ENCODE data around the gene CYSLTR2. TPM values are rescaled to one million over a fixed set of nuclear protein-coding genes. Genes with fewer than 3 reads are reported as not detected.

CYSLTR2 gene
- total and polyA plus RNA-seq, 2 experiments from 2014 or later, result not detected

GRCh38 chr13:48637601-48638000 lies 16.1 kb upstream of the CYSLTR2 start:
- H3K79me2 ChIP-seq (ENCODE audit: insufficient read depth), result no peaks in the 10 kb centered on the region
- in situ Hi-C loops (cut with MboI), result no loop called here
- no peak for DNase-seq

GRCh38 chr13:48640767-48641166 lies 13.0 kb upstream of the CYSLTR2 start:
- Histone ChIP-seq H3K27me3 (replicated peaks; ENCODE audit: insufficient read depth) (peaks cover 16% of the 10 kb centered on the region; the same call in 1 of the 2 replicates), H3K4me3 (no peak overlapping the region), H3K9me3 (ENCODE audit: low read depth) (no peaks in the 10 kb centered on the region), H3F3A (ENCODE audit: insufficient read depth) (no peaks in the 10 kb centered on the region), H3K9me2 (ENCODE audit: insufficient read depth) (no peaks in the 10 kb centered on the region), H3K4me1 (ENCODE audit: insufficient read depth) (no peaks in the 10 kb centered on the region), H2AFZ (no peak overlapping the region), H3K27ac (no peak overlapping the region), H3K79me2 (ENCODE audit: insufficient read depth) (no peaks in the 10 kb centered on the region), H4K20me1 (ENCODE audit: insufficient read depth) (no peaks in the 10 kb centered on the region), H3K36me3 (ENCODE audit: low read depth) (no peaks in the 10 kb centered on the region), H3K4me2 (ENCODE audit: unreplicated experiment) (no peak overlapping the region), H3K9ac (no peak overlapping the region)
- TF ChIP-seq EZH2phosphoT487 (IDR thresholded peaks at IDR 0.05; ENCODE audit: insufficient read depth, low read depth) (no peak), EZH2 (IDR thresholded peaks at IDR 0.05; ENCODE audit: insufficient read depth, poor library complexity, severe bottlenecking) (no peak)
- in situ Hi-C loops (cut with MboI), result no loop called here
- 60 to 61% methylated on average over 7 of the region's 7 CpGs for WGBS, 2 experiments (ENCODE audit: low coverage in 1 of 2, low lambda C conversion rate in 2 of 2, missing lambda C conversion rate in 2 of 2)
- no peak for DNase-seq

More at GRCh38 chr13:48637601-48638000, 16.1 kb upstream of the CYSLTR2 start:
- Histone ChIP-seq H4K20me1 (ENCODE audit: insufficient read depth) (no peaks in the 10 kb centered on the region), H3K9me2 (ENCODE audit: insufficient read depth) (no peaks in the 10 kb centered on the region), H3F3A (ENCODE audit: insufficient read depth) (no peaks in the 10 kb centered on the region), H3K4me1 (ENCODE audit: insufficient read depth) (no peaks in the 10 kb centered on the region), H2AFZ (no peak overlapping the region), H3K27me3 (replicated peaks; ENCODE audit: insufficient read depth) (peaks cover 11% of the 10 kb centered on the region), H3K9me3 (ENCODE audit: low read depth) (no peaks in the 10 kb centered on the region), H3K4me3 (no peak overlapping the region), H3K4me2 (ENCODE audit: unreplicated experiment) (no peak overlapping the region), H3K36me3 (ENCODE audit: low read depth) (no peaks in the 10 kb centered on the region), H3K9ac (no peak overlapping the region), H3K27ac (no peak overlapping the region)
- TF ChIP-seq EZH2 (IDR thresholded peaks at IDR 0.05; ENCODE audit: insufficient read depth, poor library complexity, severe bottlenecking) (no peak), EZH2phosphoT487 (IDR thresholded peaks at IDR 0.05; ENCODE audit: insufficient read depth, low read depth) (no peak)
- 33% methylated on average over 2 of the region's 2 CpGs for WGBS, 2 experiments (ENCODE audit: low coverage in 1 of 2, low lambda C conversion rate in 2 of 2, missing lambda C conversion rate in 2 of 2)

GRCh38 chr13:48641404-48641803 lies 12.3 kb upstream of the CYSLTR2 start:
- Histone ChIP-seq H2AFZ (no peak overlapping the region), H3K79me2 (ENCODE audit: insufficient read depth) (no peaks in the 10 kb centered on the region), H3K27ac (no peak overlapping the region), H4K20me1 (ENCODE audit: insufficient read depth) (no peaks in the 10 kb centered on the region), H3K9me2 (ENCODE audit: insufficient read depth) (no peaks in the 10 kb centered on the region), H3K27me3 (replicated peaks; ENCODE audit: insufficient read depth) (peaks cover 18% of the 10 kb centered on the region; the same call in 1 of the 2 replicates), H3K36me3 (ENCODE audit: low read depth) (no peaks in the 10 kb centered on the region), H3K4me2 (ENCODE audit: unreplicated experiment) (no peak overlapping the region), H3F3A (ENCODE audit: insufficient read depth) (no peaks in the 10 kb centered on the region), H3K4me3 (no peak overlapping the region), H3K9ac (no peak overlapping the region), H3K9me3 (ENCODE audit: low read depth) (no peaks in the 10 kb centered on the region), H3K4me1 (ENCODE audit: insufficient read depth) (no peaks in the 10 kb centered on the region)
- DNase-seq, result no peak
- 81 to 89% methylated on average over 2 of the region's 2 CpGs for WGBS, 2 experiments (ENCODE audit: low coverage in 1 of 2, low lambda C conversion rate in 2 of 2, missing lambda C conversion rate in 2 of 2)
- in situ Hi-C loops (cut with MboI), result no loop called here
- no peak for TF ChIP-seq EZH2 (IDR thresholded peaks at IDR 0.05; ENCODE audit: insufficient read depth, poor library complexity, severe bottlenecking)
- TF ChIP-seq EZH2phosphoT487 (IDR thresholded peaks at IDR 0.05; ENCODE audit: insufficient read depth, low read depth), result no peak

GRCh38 chr13:48642061-48642460 lies 11.7 kb upstream of the CYSLTR2 start:
- Histone ChIP-seq H3K79me2 (ENCODE audit: insufficient read depth) (no peaks in the 10 kb centered on the region), H3F3A (ENCODE audit: insufficient read depth) (no peaks in the 10 kb centered on the region), H3K27ac (no peak overlapping the region), H3K4me1 (ENCODE audit: insufficient read depth) (no peaks in the 10 kb centered on the region), H3K9me3 (ENCODE audit: low read depth) (no peaks in the 10 kb centered on the region), H3K4me2 (ENCODE audit: unreplicated experiment) (no peak overlapping the region), H3K36me3 (ENCODE audit: low read depth) (no peaks in the 10 kb centered on the region), H3K9me2 (ENCODE audit: insufficient read depth) (no peaks in the 10 kb centered on the region), H3K9ac (no peak overlapping the region), H3K27me3 (replicated peaks; ENCODE audit: insufficient read depth) (peaks cover 18% of the 10 kb centered on the region; the same call in 1 of the 2 replicates), H2AFZ (no peak overlapping the region), H4K20me1 (ENCODE audit: insufficient read depth) (no peaks in the 10 kb centered on the region), H3K4me3 (no peak overlapping the region)
- no peak for DNase-seq
- TF ChIP-seq EZH2phosphoT487 (IDR thresholded peaks at IDR 0.05; ENCODE audit: insufficient read depth, low read depth) (no peak), EZH2 (IDR thresholded peaks at IDR 0.05; ENCODE audit: insufficient read depth, poor library complexity, severe bottlenecking) (no peak)
- 19 to 27% methylated on average over 6 of the region's 6 CpGs for WGBS, 2 experiments (ENCODE audit: low coverage in 1 of 2, low lambda C conversion rate in 2 of 2, missing lambda C conversion rate in 2 of 2)
- in situ Hi-C loops (cut with MboI), result no loop called here

- H2AFZ ChIP-seq, result no peak overlapping the region
- H3F3A ChIP-seq (ENCODE audit: insufficient read depth), result no peaks in the 10 kb centered on the region
- in situ Hi-C loops (cut with MboI), result no loop called here
- no peak overlapping the region for H3K4me2 ChIP-seq (ENCODE audit: unreplicated experiment)
- H3K9me3 ChIP-seq (ENCODE audit: low read depth), result no peaks in the 10 kb centered on the region
- no peaks in the 10 kb centered on the region for H3K36me3 ChIP-seq (ENCODE audit: low read depth)
- H3K4me3 ChIP-seq, result no peak overlapping the region
- no peaks in the 10 kb centered on the region for H3K79me2 ChIP-seq (ENCODE audit: insufficient read depth)
- DNase-seq, result no peak
- peaks cover 29% of the 10 kb centered on the region for H3K27me3 ChIP-seq (replicated peaks; ENCODE audit: insufficient read depth)
- TF ChIP-seq EZH2phosphoT487 (IDR thresholded peaks at IDR 0.05; ENCODE audit: insufficient read depth, low read depth) (no peak), EZH2 (IDR thresholded peaks at IDR 0.05; ENCODE audit: insufficient read depth, poor library complexity, severe bottlenecking) (no peak)
- no peaks in the 10 kb centered on the region for H4K20me1 ChIP-seq (ENCODE audit: insufficient read depth)
- H3K9me2 ChIP-seq (ENCODE audit: insufficient read depth), result no peaks in the 10 kb centered on the region
- H3K9ac ChIP-seq, result no peak overlapping the region
- H3K4me1 ChIP-seq (ENCODE audit: insufficient read depth), result no peaks in the 10 kb centered on the region
- 29% methylated on average over 1 of the region's 1 CpG for WGBS, 2 experiments (ENCODE audit: low coverage in 1 of 2, low lambda C conversion rate in 2 of 2, missing lambda C conversion rate in 2 of 2)
- H3K27ac ChIP-seq, result no peak overlapping the region
These were observed 10.6 kb upstream of the CYSLTR2 start for GRCh38 chr13:48643159-48643558.
